ENCODE measurements around the gene MICALL1.

The MICALL1 gene

DNA sequence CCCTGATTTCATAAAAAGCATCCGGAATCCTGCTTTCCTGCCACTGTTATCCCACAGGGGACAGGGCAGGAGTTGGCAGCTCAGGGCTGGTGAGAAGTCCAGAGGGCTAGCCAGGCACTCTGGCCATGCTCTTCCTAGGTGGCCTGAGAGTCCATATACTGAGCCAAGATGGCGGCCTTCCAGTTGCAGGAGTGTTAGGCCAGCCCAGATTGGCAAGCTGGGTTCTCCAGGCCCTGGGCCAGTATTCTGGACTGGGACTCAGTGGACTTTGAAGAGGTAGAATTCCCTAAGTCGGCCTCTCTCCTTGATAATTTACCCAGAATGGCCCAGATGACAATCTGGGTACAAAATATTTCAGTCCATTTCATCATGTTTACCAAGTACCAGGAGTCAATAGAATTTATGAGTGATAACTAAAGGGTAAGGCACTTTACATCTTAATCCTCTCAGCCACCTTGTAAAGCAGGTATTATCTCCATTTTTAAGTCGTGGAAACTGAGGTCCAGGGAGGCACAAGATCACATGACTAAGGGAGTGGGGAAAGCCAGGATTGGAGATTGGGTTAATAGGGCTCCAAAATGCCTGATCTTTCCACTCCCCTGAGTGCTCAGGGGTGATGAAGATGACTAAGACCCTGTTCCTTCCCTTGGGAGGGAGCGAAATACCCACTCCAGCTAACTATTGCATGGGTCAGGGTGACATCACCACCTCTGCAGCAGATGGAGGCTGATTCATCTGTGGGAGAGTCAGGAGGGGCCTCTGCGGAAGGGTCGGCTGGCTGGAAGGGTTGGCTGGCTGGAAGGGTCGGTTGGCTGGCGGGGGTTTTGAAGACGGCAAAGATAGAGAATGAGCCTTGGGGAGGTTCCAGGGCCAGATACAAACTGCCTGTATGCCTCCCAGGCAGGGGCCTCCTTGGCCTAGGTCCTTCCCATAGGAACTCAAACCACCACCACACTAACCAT, 1.2 kb upstream of the MICALL1 start:
- peak; percentile 100 for DNase-seq (ENCODE audit: low read depth)

DNA sequence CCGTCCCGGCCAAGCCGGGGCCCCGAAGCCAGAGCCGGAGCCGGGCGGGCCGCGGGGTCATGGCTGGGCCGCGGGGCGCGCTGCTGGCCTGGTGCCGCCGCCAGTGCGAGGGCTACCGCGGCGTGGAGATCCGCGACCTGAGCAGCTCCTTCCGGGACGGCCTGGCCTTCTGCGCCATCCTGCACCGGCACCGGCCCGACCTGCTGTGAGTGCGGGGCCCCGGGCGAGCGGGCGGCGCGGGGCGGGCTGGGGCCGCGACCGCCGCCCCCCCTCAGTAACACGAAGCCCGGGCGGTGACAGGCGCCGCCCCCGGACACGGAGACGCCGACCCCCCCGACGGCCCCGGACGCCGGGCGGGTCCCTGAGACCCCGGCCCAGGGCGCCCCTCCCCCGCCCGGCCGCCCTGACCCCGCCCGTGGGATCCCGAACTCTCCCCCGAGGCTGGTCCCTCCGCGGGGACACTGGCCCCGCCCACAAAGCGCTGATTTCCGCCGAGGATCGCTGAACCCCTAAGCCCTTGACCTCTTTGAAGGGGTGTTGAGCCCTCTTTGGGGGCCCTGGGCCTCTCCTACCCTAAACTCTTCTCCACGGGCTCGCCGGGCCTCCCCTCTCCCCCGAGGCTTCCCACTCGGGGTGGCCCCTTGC, 389 bp downstream of the MICALL1 start:
- H3K4me3 ChIP-seq (ENCODE audit: control insufficient read depth, low read depth, low read length), result peak overlapping the region; percentile 77
- DNase-seq (ENCODE audit: low read depth), result no peak
- no peak for TF ChIP-seq CTCF (conservative IDR thresholded peaks at IDR 0.05; ENCODE audit: control insufficient read depth, insufficient read depth, low read depth, low read length)

More for the DNA sequence above, 1.2 kb upstream of the MICALL1 start:
- H3K4me3 ChIP-seq (ENCODE audit: control insufficient read depth, low read depth, low read length), result peak overlapping the region; percentile 36
- TF ChIP-seq CTCF (conservative IDR thresholded peaks at IDR 0.05; ENCODE audit: control insufficient read depth, insufficient read depth, low read depth, low read length), result no peak

DNA sequence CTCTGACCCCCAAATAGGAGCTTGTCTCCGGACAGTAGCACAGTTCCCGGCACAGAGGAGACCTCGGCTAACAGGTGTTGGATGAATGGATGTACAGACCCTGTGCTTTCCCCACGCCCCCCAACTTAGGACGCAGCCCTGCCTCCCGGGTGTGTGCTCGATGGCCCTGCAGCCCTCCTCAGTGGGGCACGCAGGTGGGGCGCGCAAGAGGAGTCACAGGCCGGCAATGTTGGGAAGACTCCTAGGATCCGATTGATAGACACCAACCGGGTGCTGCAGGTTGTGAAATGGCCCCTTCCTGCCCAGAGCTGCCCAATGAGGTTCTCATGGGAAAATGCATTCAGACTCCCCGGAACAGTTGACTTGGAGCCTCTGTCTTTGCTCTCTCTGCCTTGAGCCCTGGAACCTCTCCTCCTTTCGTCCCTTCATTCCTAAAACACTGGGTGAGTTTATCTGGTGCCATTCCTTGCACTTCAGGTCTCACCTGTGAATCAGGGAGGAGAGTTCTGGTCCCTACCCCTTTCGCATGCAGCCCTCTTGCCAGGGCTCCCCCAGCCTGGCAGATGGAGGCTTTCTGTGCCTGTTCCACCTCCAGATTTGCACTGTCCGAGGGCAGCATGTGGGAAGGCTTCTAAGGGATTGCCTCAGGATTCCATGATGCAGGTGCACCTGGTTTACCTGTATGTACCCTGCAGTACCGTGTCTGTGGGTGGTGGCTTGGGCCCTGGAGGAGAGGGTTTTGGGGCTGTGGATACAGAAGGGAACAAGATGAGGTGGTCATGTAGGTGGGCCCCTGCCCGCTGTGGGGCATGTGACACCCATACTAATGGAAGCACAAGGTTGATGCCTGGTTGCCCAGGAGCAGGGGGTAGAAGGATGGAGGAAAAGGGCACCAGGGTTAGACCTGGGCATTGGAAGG, 1.2 kb downstream of the MICALL1 start:
- DNase-seq (ENCODE audit: low read depth), result peak; percentile 23
- H3K4me3 ChIP-seq (ENCODE audit: control insufficient read depth, low read depth, low read length), result peak overlapping the region; percentile 77
- no peak for TF ChIP-seq CTCF (conservative IDR thresholded peaks at IDR 0.05; ENCODE audit: control insufficient read depth, insufficient read depth, low read depth, low read length)

DNA sequence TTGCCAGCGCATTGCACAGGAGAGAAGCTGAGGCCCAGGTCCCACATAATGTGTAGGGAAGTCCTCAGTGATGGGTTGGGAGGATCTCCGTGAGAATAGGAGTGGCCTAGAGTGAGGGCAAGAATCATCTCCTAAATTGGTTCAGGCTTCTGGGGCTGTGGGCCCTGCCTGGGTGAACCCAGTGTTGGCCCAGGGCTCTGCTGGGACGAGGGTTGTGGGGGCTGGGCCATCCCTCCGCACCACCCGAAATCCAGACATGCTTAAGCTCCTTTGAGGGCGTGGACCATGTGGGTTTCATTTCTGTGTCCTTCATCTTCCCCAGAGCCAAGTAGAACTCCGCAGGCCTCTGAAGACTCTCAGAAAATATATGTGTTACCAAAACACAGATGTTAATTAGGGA, 3.7 kb downstream of the MICALL1 start:
- DNase-seq (ENCODE audit: low read depth), result no peak
- H3K4me3 ChIP-seq (ENCODE audit: control insufficient read depth, low read depth, low read length), result no peak overlapping the region
- TF ChIP-seq CTCF (conservative IDR thresholded peaks at IDR 0.05; ENCODE audit: control insufficient read depth, insufficient read depth, low read depth, low read length), result no peak

DNA sequence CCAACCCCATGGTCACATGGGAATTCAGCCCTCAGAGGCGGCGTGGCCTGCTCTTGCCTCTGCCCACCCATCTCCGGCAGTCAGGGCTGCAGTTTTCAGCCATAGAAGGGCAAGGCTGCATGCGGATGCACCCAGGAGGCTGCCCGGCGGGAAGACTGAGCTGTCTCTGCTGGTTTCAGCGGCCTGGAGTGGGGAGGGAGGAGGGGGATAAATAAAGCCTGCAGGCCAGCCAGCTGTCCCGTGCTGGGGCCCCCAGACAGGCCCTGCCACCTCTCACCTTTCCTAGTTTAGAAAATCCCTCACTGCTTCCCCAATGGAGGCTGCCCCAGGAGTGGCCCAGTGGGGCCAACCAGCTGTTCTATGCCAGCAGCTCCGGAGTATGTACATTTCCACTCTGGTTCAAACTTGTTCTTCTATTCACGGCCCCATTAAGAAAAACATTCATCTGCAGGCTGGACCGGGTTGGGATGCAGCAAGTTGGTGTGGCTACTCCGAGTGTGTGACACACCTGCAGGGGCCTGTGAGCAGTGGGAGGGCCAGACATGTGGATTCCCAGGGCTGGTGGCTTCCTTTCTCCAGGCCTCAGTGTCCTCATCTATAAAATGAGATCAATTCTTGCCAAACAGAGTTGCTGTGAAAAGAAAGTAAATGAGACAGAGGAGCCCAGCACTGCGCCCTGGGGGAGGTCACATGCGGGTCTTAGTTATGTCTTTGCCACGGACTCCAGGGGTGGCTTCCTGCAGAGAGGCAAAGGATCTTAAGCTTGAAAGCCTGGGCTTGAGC, 5.0 kb downstream of the MICALL1 start:
- no peak overlapping the region for H3K4me3 ChIP-seq (ENCODE audit: control insufficient read depth, low read depth, low read length)
- TF ChIP-seq CTCF (conservative IDR thresholded peaks at IDR 0.05; ENCODE audit: control insufficient read depth, insufficient read depth, low read depth, low read length), result no peak
- DNase-seq (ENCODE audit: low read depth), result no peak

Measured in fibroblast of mammary gland (primary cell).